Measurements from ENCODE around the gene ATP1A1.

The ATP1A1 gene

DNA sequence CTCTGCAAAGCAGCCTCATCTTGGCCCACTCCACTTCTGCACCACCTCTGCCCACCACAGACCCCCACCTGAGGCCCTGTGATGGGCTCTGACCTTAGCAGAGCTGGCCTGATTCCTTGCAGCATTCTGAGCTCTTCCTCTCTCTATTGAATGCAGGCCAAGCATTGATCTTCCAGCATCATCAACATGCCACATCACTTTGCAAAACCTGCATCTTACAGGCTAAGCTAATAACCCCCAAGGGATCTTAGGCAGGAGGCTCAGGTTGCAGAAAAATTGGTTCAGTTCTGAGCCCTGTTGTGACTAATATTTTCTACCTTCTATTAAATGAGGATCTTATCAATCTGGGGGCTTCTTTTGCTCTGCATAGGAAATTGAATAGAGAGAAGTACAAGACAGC is 78.7 kb downstream of the ATP1A1 start:
- H3K27me3 ChIP-seq (ENCODE audit: low read depth, low read length), result no peaks in the 10 kb centered on the region
- no peaks in the 10 kb centered on the region for H3K36me3 ChIP-seq (ENCODE audit: control insufficient read depth in 1 of 2, insufficient read depth in 2 of 2, low read length in 2 of 2)
- H3K4me1 ChIP-seq (ENCODE audit: control insufficient read depth in 1 of 2, insufficient read depth in 2 of 2, low read length in 2 of 2), result no peaks in the 10 kb centered on the region
- H3K27ac ChIP-seq (ENCODE audit: low read length), result no peak overlapping the region
- no peak overlapping the region for H3K4me3 ChIP-seq (ENCODE audit: low read depth in 1 of 2, low read length in 2 of 2)
- H3K9me3 ChIP-seq (ENCODE audit: control insufficient read depth in 1 of 2, low read length in 2 of 2), result no peaks in the 10 kb centered on the region

DNA sequence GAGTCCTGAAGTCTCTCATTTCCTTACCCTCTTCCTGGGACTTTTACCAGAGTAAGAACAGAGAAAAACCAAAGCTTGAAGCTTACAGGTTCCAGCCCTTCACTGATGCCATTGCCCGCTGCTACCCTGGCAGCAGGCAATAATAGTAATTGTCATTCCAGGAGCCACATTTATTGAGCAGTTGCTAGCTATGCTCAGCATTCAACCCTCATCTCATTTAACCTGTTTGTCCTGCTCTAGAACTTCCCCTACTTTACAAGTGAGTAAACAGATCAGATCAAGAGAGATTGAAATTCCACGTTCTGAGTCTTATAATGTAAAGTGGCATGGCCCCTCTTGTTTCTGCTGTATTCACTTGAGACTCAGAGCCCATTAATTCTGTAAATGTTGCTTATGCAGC is 80.4 kb downstream of the ATP1A1 start:
- Histone ChIP-seq H3K27ac (ENCODE audit: low read length) (no peak overlapping the region), H3K36me3 (ENCODE audit: control insufficient read depth in 1 of 2, insufficient read depth in 2 of 2, low read length in 2 of 2) (no peaks in the 10 kb centered on the region)

DNA sequence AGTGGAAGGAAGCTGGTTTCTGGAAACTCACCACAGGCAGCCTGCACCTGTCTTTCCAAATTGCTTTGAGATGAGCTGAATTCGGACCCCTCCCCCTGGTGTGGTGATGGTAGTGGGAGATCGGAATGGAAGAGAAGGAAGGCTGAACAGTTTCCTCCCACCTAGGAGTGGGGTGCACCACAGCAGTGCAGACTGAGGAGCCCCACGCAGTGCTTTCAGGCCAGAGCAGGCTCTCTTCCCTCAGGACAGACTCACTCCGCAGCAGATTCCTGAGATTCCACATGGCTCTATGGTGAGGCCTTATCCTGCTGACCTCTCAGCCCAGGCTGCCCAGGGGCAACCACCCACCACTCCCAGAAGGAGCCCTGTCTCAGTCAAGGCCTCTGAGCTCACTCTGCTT is 80.9 kb downstream of the ATP1A1 start:
- Histone ChIP-seq H3K27ac (ENCODE audit: low read length) (no peak overlapping the region), H3K4me1 (ENCODE audit: control insufficient read depth in 1 of 2, insufficient read depth in 2 of 2, low read length in 2 of 2) (no peaks in the 10 kb centered on the region), H3K4me3 (ENCODE audit: low read depth in 1 of 2, low read length in 2 of 2) (no peak overlapping the region), H3K9me3 (ENCODE audit: control insufficient read depth in 1 of 2, low read length in 2 of 2) (no peaks in the 10 kb centered on the region), H3K27me3 (ENCODE audit: low read depth, low read length) (no peaks in the 10 kb centered on the region), H3K36me3 (ENCODE audit: control insufficient read depth in 1 of 2, insufficient read depth in 2 of 2, low read length in 2 of 2) (no peaks in the 10 kb centered on the region)

More for the DNA sequence above, 80.4 kb downstream of the ATP1A1 start:
- H3K4me3 ChIP-seq (ENCODE audit: low read depth in 1 of 2, low read length in 2 of 2), result no peak overlapping the region
- no peaks in the 10 kb centered on the region for H3K9me3 ChIP-seq (ENCODE audit: control insufficient read depth in 1 of 2, low read length in 2 of 2)
- H3K4me1 ChIP-seq (ENCODE audit: control insufficient read depth in 1 of 2, insufficient read depth in 2 of 2, low read length in 2 of 2), result no peaks in the 10 kb centered on the region
- no peaks in the 10 kb centered on the region for H3K27me3 ChIP-seq (ENCODE audit: low read depth, low read length)

Measured in muscle layer of duodenum (tissue), 2 donors.